NOMO-1 treated with DMSO at 0.1 percent for 48 hours (cell line): ENCODE data around the gene H6PD.

Experiments
- DNase-seq: peaks from one replicate; lab custom pipeline; 2025; ENCODE audit not compliant: unreplicated experiment; lab: John Stamatoyannopoulos, UW

The H6PD gene

GRCh38 chr1:9239622-9240401 is 5.2 kb downstream of the H6PD start:
- DNase-seq: peak; percentile 93

- no peak for DNase-seq
These were observed 6.6 kb downstream of the H6PD start for GRCh38 chr1:9240914-9241820.

GRCh38 chr1:9241891-9242290 is 7.3 kb downstream of the H6PD start:
- DNase-seq: no peak

- DNase-seq: no peak
These were observed 7.9 kb downstream of the H6PD start for GRCh38 chr1:9242338-9242969.

- DNase-seq: no peak
These were observed 8.6 kb downstream of the H6PD start for GRCh38 chr1:9243066-9243739.

GRCh38 chr1:9244501-9245229 is 10.1 kb downstream of the H6PD start:
- DNase-seq: peak; percentile 47

- no peak for DNase-seq
These were observed 10.7 kb downstream of the H6PD start for GRCh38 chr1:9245230-9245619.

GRCh38 chr1:9245661-9246060 is 11.1 kb downstream of the H6PD start:
- DNase-seq: no peak

GRCh38 chr1:9246215-9246614 is 11.6 kb downstream of the H6PD start:
- DNase-seq: no peak

- no peak for DNase-seq
These were observed 12.5 kb downstream of the H6PD start for GRCh38 chr1:9246841-9247785.

- no peak for DNase-seq
These were observed 13.3 kb downstream of the H6PD start for GRCh38 chr1:9247894-9248293.

- no peak for DNase-seq
These were observed 14.0 kb downstream of the H6PD start for GRCh38 chr1:9248341-9249262.

- no peak for DNase-seq
These were observed 14.6 kb downstream of the H6PD start for GRCh38 chr1:9249263-9249533.

GRCh38 chr1:9249534-9250410 is 15.2 kb downstream of the H6PD start:
- DNase-seq: peak; percentile 13

- DNase-seq: no peak
These were observed 16.1 kb downstream of the H6PD start for GRCh38 chr1:9250411-9251381.

GRCh38 chr1:9251501-9251900 is 16.9 kb downstream of the H6PD start:
- no peak for DNase-seq
